ENCODE data around the gene IFNAR1.

IFNAR1 gene

GRCh38 chr21:33324291-33325221 lies at the start of gene IFNAR1:
IFNAR1 (plus strand) TSS chr21:33324970; CDS start chr21:33325056, 86 bp downstream.
- DNase-seq, result peak; percentile 98

- no peak for DNase-seq
Measured at GRCh38 chr21:33278721-33279120, 46.0 kb upstream of the IFNAR1 start.

GRCh38 chr21:33279330-33279820 lies 45.4 kb upstream of the IFNAR1 start:
- DNase-seq, result no peak

GRCh38 chr21:33281096-33281652 lies 43.6 kb upstream of the IFNAR1 start:
- DNase-seq, result no peak

GRCh38 chr21:33283203-33283602 lies 41.6 kb upstream of the IFNAR1 start:
- no peak for DNase-seq

GRCh38 chr21:33286076-33286475 lies 38.7 kb upstream of the IFNAR1 start:
- DNase-seq, result no peak

- peak; percentile 73 for DNase-seq
Measured at GRCh38 chr21:33286600-33287456, 37.9 kb upstream of the IFNAR1 start.

GRCh38 chr21:33289199-33289819 lies 35.5 kb upstream of the IFNAR1 start:
- no peak for DNase-seq

GRCh38 chr21:33290441-33290840 lies 34.3 kb upstream of the IFNAR1 start:
- DNase-seq, result peak; percentile 96

- DNase-seq, result no peak
Measured at GRCh38 chr21:33291686-33292085, 33.1 kb upstream of the IFNAR1 start.

- no peak for DNase-seq
Measured at GRCh38 chr21:33292724-33293123, 32.0 kb upstream of the IFNAR1 start.

- DNase-seq, result no peak
Measured at GRCh38 chr21:33293136-33293535, 31.6 kb upstream of the IFNAR1 start.

GRCh38 chr21:33293811-33294216 lies 31.0 kb upstream of the IFNAR1 start:
- DNase-seq, result no peak

GRCh38 chr21:33296156-33296555 lies 28.6 kb upstream of the IFNAR1 start:
- DNase-seq, result no peak

- DNase-seq, result no peak
Measured at GRCh38 chr21:33299181-33299752, 25.5 kb upstream of the IFNAR1 start.

GRCh38 chr21:33300701-33301631 lies 23.8 kb upstream of the IFNAR1 start:
- DNase-seq, result peak; percentile 25

GRCh38 chr21:33301632-33302002 lies 23.2 kb upstream of the IFNAR1 start:
- no peak for DNase-seq

- no peak for DNase-seq
Measured at GRCh38 chr21:33302055-33302454, 22.7 kb upstream of the IFNAR1 start.

- no peak for DNase-seq
Measured at GRCh38 chr21:33302796-33303195, 22.0 kb upstream of the IFNAR1 start.

- no peak for DNase-seq
Measured at GRCh38 chr21:33305344-33305671, 19.5 kb upstream of the IFNAR1 start.

GRCh38 chr21:33305938-33306337 lies 18.8 kb upstream of the IFNAR1 start:
- DNase-seq, result no peak

Measured in COR-L47 (cell line).